NCI-H2029 (cell line): Measurements from ENCODE around the gene PRKCE.

ENCODE experiments used
- DNase-seq: peaks from one replicate; lab custom pipeline; 2025; lab: John Stamatoyannopoulos, UW

The PRKCE gene

DNA sequence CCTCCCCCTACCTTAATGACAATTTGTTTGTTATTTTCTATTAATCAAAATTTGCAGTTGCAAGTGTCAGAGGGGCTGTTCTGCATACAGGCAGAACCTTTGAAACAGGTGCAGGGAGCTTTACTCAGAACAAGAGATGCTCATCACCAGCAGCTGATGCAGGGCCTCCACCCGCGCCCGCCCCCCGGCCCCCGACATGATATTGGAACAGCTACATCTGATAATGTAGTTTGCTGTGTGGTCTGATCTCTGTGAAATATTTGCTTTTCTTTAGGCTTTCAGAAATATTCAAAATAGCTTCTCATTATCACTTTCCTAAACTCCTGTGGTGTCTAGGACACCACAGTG, 130.0 kb downstream of the PRKCE start:
- no peak for DNase-seq

DNA sequence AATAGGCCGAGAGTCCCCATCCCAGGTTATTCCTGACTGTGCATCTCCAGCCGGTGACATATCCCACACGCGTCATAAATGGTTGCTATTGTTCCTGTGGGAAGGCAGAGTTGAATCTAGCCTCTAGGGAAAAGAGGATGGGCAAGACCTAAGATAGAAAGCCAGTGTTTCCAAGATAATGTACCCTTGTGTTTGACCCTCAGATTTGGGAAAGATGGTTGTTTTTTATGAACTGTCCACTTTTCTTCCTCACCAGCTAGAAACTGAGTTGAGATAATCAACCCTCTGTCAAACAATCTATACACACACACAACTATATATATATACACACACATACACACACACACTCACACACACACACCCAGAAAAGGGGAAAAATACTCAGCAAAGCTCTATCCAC, 131.0 kb downstream of the PRKCE start:
- no peak for DNase-seq

DNA sequence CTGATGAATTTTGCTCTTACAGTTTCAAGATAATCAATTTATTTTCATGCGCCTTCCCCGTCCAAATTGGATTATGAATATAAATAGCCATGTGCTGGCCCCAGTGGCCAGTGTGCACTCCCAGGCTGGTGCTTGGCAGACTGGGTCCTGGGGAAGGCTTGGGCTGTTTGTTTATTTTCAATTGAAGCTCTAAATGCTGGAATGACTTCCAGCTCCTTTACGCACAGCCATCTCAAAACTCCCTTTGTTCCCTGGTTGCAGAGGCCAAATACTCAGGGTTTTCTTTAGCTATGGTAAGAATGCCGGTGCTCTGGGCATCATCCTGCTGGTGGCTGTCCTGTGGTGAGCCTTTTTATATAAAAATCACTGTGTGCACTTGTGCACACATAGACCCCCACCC, 131.5 kb downstream of the PRKCE start:
- no peak for DNase-seq

DNA sequence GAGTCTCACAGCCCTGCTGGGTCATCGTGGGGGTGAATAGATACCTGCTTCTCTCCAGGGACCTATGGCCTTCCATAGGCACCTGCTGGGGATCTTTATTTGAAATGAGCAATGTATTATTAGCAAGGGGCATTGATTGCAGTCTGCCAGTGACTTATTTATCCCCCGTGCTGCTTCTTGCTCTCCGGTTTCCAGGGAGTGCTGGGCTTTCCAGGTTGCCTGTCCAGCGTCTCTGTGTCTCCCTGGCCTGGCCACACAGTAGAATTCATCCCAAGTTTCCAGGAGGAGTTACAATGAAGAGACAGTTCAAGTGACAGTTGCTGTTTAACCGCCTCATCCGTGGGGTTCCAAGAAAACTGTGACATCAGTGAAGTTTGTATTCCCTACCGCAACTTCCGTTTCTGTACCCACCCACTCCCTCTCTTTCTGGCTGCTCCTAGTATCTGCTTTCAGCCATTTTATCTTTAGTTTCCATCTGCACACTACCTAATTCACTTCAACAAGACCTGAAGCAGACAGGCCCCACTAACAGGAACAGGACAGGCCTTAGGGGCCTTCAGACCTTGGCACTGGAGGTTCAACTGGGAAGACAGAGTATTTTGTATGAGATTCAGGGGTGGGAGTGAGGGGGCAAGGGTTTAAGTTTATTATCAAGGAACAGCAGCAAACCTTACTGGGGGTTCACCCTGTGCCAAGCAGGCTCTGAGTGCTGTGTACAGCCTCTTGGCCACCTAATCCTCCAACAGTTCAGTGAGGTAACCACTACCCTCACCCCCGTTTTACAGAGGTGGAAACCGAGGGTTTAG, 134.8 kb downstream of the PRKCE start:
- no peak for DNase-seq

DNA sequence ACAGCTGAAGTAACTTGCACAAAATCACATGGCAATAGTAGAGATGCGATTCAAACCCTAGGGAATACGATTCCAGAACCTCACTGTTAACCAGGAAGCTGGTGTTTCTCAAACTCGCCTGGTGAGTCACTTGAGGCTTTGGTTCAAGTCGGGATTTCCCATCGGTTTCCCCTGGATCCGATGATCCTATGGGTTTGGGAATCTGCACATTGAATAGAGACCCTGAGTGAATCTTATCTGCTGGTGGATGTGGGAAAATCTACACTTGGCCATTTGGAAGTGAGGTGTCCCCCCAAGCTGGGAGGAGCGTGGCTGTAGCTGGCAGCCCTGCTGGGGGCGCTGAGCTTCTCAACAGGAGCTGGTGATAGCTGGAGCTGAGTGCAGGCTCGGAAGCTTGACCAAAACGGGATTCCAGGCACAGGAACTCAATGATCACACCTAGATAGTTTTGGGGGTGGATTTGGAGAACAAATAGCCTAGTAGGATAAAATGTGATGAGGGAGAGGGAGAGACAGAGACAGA, 135.4 kb downstream of the PRKCE start:
- DNase-seq: no peak

DNA sequence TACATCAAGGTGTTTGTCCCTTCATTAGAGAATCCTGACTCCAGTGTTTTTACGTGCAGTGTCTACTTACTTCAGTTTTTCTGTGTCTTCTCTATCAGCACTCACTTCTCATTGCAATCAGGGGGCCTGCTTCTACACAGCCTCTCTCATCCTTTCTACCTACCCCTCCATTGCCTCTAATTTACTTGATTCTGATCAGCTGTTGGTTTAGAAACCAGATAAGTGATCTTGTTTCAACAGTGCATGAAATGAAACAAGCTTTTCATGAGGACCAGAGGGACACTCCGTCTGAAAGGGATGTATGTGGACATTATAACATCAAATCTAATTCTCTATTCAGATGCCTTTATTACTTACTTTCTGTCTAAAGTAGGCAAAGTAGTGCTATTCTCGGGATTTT, 136.9 kb downstream of the PRKCE start:
- DNase-seq: no peak

DNA sequence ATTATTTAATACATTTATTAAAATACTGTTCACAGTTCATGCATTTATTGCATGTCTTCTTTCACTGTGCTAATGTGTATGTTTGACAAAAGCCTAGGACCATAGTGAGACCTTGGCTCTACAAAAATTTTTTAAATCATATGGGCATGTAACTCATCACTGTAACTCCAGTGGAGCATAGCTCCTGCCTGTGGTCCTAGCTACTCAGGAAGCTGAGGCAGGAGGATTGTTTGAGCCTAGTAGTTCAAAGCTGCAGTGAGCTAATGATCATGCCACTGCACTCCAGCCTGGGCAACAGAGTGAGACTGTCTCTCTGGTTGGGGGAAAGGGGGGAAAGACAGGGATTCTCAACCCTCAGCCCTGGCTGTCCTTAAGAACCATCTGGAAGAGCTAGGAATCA, 137.8 kb downstream of the PRKCE start:
- no peak for DNase-seq

DNA sequence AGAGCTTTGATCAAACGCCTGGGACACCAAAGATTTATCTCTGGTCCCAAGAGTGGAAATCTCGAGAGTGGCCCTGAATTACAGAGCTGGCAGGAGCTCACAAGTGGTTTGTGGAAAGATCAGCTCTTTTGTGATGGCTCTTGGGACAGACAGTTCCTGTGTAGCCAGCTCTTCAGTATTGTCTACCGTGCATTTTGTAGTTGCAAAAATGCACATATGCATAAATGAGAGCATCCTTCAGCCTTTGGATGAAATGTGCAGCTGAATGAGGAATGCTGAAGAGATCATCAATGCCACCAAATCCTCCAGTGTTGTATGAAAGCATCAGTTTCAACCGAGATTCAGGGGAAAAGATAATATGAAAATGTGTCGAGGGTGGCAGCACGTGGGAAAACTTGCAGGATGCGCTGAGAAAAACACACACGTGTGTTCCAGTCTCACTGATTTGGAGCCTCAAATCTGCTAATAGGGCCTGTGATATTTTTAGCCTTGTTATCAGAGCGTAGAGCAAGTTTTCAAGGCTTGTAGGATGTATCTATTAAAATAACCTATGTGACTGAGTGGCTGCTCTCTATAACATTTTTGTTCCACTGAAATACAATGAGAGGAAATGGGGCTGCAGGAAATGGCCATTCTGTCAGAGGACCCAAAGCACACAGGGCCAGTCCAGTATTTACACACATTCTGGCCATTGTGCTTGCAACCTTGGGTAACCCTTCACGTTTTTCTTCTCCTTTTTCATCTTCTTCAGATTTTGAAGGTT, 138.7 kb downstream of the PRKCE start:
- DNase-seq: no peak

DNA sequence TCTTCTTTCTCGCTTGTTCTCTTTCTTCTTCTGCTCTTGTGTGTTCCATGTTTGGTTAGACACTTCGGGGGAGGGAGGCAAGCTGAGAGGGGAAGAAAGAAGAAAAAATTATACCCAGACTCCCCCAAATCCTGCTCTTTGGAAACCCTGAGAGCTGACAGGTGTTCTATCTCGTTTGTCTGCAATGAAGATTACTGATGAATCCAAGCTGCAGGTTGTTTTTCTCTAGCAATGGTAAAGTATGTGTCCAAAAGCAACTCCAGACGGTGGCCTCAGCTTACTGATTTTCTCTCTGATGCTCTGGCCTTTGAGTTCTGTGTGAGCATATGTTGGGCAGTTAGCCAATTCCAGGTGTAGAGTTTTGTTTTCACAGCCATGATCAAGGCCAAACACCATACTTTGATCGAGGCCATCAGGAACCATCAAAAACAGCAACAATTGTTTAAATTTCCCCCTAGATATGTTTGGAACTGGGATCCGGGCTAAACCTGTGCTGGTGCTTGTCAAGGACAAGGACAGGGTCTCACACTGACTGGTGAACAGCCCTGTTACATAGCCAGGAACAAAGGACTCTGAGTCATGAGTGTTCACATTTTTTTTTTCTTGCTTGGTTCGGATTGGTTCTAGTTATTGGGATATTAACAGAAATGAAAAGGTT, 142.0 kb downstream of the PRKCE start:
- no peak for DNase-seq

DNA sequence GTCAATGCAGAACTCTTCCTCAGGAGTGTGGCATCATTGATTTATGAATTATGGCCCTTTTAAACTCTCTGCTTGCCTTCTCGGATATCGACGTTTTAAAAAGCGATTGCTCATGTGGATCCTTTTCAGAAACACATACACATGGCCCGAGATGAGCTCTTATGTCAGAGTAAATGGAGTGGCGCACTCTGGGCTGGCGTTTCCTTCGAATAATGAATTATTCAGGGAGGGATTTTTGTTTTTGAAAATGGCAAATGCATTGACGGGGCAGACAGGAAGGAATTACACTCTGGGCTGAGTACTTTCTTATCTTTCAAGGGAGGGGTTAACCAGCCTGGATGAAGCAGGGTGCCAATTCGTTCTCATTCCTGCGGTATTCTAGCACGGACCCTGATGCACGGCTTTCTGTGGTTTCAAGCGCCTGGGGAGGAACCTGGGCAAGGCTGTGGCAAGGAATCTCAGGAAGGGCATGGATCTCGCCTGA, 142.7 kb downstream of the PRKCE start:
- DNase-seq: no peak

DNA sequence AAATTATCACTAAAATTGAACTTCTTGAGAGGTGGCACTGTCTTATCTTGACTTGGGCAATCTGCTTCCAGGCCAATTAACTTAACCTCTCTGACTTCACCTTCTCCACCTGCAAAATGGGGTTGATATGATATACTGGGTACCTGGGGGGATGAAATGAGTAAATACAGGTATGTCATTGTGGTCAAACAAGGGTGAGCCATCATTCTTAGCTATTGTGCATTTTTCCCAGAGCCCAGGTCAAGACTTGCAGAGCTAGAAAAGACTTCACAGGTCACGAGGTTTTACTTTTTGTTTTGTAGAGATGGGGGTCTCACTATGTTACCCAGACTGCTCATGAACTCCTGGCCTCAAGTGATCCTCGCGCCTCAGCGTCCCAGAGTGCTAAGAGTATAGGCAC, 145.0 kb downstream of the PRKCE start:
- no peak for DNase-seq

DNA sequence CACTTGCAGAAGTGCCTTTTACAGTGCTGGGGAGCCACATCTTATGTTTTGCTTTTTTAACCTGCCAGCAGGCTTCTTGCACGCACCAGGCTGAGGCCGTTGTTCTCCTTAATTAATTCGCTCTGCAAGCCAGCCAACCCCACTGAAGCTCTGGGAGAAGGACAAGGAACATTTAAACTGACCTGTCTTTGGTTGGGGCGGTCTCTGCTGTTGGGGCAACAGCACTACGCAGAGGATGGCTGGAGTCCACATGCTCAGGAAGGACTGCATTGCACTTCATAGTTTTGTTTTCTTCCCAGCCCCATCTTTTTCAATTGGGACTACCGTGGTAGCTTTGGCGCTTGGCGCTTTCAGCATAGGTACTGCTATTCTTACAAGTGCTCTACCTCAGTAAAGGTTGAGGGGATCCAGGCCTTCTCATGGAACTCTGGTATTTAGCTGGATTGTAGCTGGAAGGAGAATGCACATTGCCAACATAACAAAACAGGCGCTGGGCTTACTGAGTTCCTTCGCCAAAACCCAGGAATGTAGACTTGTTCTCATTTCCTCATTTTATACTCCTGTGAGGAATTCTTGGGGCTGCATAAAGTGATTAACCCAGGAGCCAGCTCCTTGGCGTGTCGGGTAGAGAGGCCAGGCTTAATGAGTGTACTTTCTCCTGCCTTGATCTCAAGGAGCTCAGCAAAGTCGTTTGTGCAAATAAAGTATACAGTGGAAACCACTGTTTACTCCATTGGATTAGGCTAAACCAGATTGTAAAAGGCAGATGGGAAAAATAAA, 146.2 kb downstream of the PRKCE start:
- no peak for DNase-seq

DNA sequence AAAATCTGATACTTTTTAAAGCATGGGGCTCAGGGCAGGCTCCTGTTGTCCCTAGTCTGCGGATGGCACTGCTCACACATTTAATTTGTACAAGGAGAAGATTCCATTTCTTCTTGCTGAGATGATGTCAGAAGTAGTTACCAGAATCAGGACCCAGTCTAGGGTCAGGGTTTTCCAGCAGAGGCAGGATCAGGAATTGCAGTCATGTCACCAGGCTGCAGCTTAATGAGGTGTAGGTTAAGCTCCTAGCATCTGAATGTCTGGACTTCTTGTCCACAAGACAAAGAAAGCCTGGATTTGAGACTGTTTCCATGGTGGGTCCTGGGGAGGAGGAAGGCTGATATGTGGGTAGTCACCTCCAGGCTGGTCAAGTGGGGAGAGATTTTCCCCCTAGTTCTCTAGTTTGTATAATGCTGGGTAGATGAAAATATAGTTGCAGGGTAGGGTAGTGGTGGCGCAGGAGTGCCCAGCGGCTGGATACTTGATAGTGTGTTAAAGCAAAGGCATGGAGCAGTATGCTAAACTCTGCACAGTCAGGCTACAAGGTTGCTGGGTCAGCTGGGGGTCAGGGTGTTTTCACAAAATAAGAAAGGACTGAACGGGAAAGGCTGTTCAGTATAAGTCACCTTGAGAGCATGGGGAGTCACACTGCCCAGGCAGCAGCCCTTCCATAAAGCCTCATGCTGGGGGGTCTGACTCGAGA, 148.4 kb downstream of the PRKCE start:
- no peak for DNase-seq

DNA sequence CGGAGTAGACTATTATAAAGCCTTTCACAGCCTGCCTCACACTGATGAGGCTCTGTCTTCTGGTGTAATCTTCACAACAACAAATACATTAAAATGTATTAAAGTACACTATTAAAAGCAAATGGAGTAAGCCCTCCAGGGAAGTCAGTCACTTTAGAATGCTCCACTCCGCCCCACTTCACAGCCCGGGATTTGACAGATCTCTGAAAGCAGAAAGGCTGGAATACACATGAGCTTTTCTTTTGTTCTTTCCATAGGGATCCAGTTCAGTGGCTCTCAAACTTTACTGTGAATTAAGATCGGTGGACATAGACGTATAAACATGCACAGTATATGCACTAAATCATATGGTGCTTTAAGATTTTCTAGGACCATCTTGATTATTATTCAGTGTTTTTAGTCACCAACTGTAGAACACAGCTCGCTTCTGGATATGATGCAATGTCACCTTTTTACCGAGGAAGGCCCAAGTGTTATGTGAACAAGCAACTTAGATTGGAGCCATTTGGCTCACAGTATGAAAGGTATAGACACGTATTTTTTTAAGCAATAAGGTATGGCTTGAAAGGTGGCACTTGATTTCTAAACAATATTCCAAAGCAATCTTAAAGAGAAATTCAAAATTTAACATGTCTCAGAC, 151.1 kb downstream of the PRKCE start:
- DNase-seq: no peak

DNA sequence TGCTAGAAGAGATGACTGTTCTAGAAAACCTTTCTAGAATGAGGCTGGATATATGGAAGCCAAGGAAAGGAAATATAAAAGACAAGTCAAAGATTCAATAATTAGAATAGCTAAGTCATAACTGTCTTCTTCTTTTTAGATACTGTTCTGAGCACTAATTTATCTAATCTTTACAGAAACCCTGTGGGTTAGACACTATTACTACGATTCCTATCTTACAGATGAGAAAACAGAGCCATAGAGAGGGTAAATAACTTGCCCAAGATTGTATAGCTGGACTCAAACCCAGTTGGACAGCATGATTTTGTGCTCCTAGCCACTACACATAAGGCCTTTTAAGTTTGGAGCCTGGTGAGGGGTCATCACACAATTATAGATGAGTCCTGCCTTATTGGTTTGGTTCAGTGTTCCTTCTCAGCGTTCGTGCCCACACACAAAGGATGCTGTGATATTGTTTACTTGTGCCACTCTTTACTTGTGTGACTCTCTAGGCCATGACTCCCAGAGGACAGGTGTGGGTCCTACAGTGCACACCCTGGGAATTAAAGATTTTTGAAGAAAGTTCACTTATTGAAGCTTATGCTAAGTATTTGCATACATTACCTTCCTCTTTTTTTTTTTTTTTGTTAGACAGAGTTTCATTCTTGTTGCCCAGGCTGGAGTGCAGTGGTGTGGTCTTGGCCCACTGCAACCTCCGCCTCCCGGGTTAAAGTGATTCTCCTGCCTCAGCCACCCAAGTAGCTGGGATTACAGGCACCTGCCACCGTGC, 153.7 kb downstream of the PRKCE start:
- no peak for DNase-seq

DNA sequence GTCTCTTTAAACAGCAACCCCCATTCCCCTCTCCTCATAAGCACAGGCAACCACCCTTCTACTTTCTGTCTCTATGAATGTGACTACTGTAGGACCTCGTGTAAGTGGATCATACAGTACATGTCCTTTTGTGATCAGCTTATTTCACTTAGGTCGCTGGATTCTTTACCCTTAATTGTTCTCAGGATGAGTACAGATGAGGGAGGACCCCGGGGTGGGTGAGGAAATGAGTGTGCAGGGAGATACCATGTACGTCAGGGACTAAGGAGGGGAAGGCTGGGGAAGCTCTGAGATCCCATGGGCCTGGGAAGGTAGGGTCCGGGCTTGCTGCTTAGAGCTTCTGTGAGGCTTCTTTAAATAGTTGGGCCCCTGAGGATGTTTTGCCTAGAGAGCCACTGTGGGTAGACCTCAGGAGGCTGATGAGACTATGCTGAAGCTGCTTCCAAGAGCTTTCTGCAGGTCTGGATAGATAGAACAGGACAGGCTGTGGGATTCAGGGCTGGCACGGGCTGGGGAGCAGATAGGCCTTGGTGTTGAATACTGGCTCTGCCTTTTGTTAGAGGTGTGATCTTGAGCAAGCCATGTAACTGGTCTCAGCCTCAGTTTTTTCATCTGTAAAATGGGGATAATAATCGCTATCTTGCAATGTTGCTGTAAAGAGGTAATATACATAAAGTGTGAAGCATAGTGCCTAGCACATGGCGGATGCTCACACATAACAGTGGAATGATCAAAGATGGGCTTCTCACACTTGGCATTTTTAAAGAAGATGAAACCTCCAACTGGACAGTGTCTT, 155.3 kb downstream of the PRKCE start:
- DNase-seq: no peak

DNA sequence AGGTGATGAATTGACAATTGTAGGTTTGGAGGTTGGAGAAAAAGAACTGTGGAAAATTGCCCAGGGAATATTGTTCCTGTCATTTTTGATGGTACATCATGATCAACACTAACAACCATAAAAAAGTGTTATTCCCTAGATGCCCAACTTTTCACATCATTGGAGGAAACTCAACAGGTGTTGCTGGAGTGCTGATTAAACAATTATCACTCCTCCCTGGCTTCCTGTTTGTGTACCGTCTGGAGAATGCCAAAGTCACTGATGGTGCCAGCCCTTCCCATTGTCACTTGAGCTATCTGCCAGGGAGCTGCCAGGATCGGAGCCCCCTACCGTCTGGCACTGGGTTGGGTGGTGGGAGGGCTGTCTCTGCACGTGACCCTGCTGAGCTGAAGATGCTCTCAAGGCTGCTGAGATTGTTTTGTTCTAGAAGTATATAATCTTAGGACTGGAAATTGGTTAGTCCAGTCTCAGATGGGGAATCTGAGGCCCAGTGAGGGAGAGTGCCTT, 156.9 kb downstream of the PRKCE start:
- DNase-seq: peak; percentile 70

DNA sequence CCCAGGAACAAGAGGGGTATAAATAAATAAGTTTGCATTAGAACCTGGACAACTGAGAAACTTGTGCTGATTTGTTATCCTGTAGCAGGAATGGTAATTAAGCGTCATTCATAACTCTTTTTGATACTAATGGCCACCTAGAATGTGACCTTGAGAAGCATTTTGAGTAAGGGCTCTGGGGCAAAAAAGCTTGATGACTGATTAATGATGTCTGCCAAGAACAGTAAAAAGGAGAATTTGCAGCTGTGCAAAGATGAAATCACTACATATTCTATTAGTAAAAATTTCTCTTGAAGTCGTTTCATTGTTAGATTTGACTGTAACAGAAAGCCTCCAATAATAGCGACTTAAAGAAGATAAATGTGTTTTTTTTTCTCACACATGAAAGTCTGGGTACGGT, 157.7 kb downstream of the PRKCE start:
- DNase-seq: no peak

DNA sequence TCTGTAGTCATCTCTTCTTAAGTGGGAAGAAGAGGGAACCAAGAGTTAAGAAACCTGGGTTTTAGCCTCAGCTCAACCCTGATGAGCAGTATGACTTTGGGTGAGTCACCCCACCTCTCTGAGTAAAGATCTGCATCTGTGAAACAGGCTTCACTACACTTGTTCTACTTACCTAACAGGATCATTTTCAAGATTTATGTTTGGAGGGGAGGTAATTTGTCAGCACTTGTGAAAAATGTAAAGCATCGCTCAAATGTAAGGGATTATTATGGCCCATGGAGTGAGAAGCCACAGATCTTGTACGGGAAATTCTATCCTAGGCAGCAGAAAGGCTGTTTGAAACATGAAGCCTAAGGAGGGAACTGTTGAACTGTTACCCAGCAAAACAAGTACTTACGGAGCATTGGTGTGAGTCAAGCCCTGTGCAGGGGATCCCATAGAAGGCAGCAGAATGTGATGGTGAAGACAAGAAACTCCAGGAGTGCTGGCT, 160.6 kb downstream of the PRKCE start:
- DNase-seq: no peak
